ENCODE measurements around the gene DKK3. TPM values are rescaled to one million over a fixed set of nuclear protein-coding genes. Genes with fewer than 3 reads are reported as not detected.

The DKK3 gene
- polyA plus RNA-seq (2013, experiment 1 of 4): 16.7 TPM
- 14.9 TPM for polyA plus RNA-seq (2013, experiment 2 of 4)
- polyA plus RNA-seq (2013, experiment 3 of 4): 16.7 TPM
- 19.0 TPM for polyA plus RNA-seq (2013, experiment 4 of 4)

- peak within 1 kb of the TSS; percentile 58 for H3K4me3 ChIP-seq (ENCODE audit: insufficient read depth, low read depth, low read length)
- no peaks in the 10 kb centered on the region for H3K4me1 ChIP-seq (ENCODE audit: control insufficient read depth, insufficient read depth, low read length)
- peaks cover 37% of the 10 kb centered on the region for H3K27me3 ChIP-seq (ENCODE audit: control insufficient read depth, insufficient read depth, low read length, poor library complexity, severe bottlenecking)
- no peaks in the 10 kb centered on the region for H3K9me3 ChIP-seq (ENCODE audit: control insufficient read depth, low read length)
- H3K27ac ChIP-seq (ENCODE audit: insufficient read depth, low read depth, low read length, poor library complexity, severe bottlenecking): no peak within 1 kb of the TSS
- whole genome bisulfite sequencing, 2 experiments: 6 to 7% methylated on average over 70 to 71 of the region's 71 CpGs
- H3K36me3 ChIP-seq (ENCODE audit: control insufficient read depth, insufficient read depth, low read length): no peaks in the 10 kb centered on the region
Measured at GRCh38 chr11:12007769-12008737, at the start of gene DKK3. DKK3 (minus strand) TSS chr11:12008626; CDS start chr11:12008582, 44 bp downstream.

GRCh38 chr11:12057299-12057980 lies 49.0 kb upstream of the DKK3 start:
- no peak overlapping the region for H3K27ac ChIP-seq (ENCODE audit: insufficient read depth, low read depth, low read length, poor library complexity, severe bottlenecking)
- WGBS, 2 experiments: 96% methylated on average over 8 of the region's 8 CpGs
- H3K36me3 ChIP-seq (ENCODE audit: control insufficient read depth, insufficient read depth, low read length): no peaks in the 10 kb centered on the region

GRCh38 chr11:12056119-12056518 lies 47.7 kb upstream of the DKK3 start:
- no peaks in the 10 kb centered on the region for H3K36me3 ChIP-seq (ENCODE audit: control insufficient read depth, insufficient read depth, low read length)
- 77 to 88% methylated on average over 3 of the region's 3 CpGs for WGBS, 2 experiments
- H3K4me1 ChIP-seq (ENCODE audit: control insufficient read depth, insufficient read depth, low read length): no peaks in the 10 kb centered on the region
- no peak overlapping the region for H3K27ac ChIP-seq (ENCODE audit: insufficient read depth, low read depth, low read length, poor library complexity, severe bottlenecking)
- H3K27me3 ChIP-seq (ENCODE audit: control insufficient read depth, insufficient read depth, low read length, poor library complexity, severe bottlenecking): no peaks in the 10 kb centered on the region
- no peak overlapping the region for H3K4me3 ChIP-seq (ENCODE audit: insufficient read depth, low read depth, low read length)
- H3K9me3 ChIP-seq (ENCODE audit: control insufficient read depth, low read length): no peaks in the 10 kb centered on the region

More at GRCh38 chr11:12057299-12057980, 49.0 kb upstream of the DKK3 start:
- no peaks in the 10 kb centered on the region for H3K4me1 ChIP-seq (ENCODE audit: control insufficient read depth, insufficient read depth, low read length)
- no peaks in the 10 kb centered on the region for H3K27me3 ChIP-seq (ENCODE audit: control insufficient read depth, insufficient read depth, low read length, poor library complexity, severe bottlenecking)
- no peak overlapping the region for H3K4me3 ChIP-seq (ENCODE audit: insufficient read depth, low read depth, low read length)
- no peaks in the 10 kb centered on the region for H3K9me3 ChIP-seq (ENCODE audit: control insufficient read depth, low read length)

- no peaks in the 10 kb centered on the region for H3K36me3 ChIP-seq (ENCODE audit: control insufficient read depth, insufficient read depth, low read length)
- H3K27ac ChIP-seq (ENCODE audit: insufficient read depth, low read depth, low read length, poor library complexity, severe bottlenecking): no peak overlapping the region
- H3K9me3 ChIP-seq (ENCODE audit: control insufficient read depth, low read length): no peaks in the 10 kb centered on the region
- no peak overlapping the region for H3K4me3 ChIP-seq (ENCODE audit: insufficient read depth, low read depth, low read length)
- no peaks in the 10 kb centered on the region for H3K27me3 ChIP-seq (ENCODE audit: control insufficient read depth, insufficient read depth, low read length, poor library complexity, severe bottlenecking)
- 81 to 87% methylated on average over 4 of the region's 4 CpGs for WGBS, 2 experiments
- H3K4me1 ChIP-seq (ENCODE audit: control insufficient read depth, insufficient read depth, low read length): no peaks in the 10 kb centered on the region
Measured at GRCh38 chr11:12053606-12054361, 45.4 kb upstream of the DKK3 start.

GRCh38 chr11:12052676-12053605 lies 44.5 kb upstream of the DKK3 start:
- H3K4me1 ChIP-seq (ENCODE audit: control insufficient read depth, insufficient read depth, low read length): no peaks in the 10 kb centered on the region
- WGBS, 2 experiments: 92 to 94% methylated on average over 15 of the region's 15 CpGs

GRCh38 chr11:12051287-12051662 lies 42.8 kb upstream of the DKK3 start:
- Histone ChIP-seq H3K9me3 (ENCODE audit: control insufficient read depth, low read length) (no peaks in the 10 kb centered on the region), H3K27me3 (ENCODE audit: control insufficient read depth, insufficient read depth, low read length, poor library complexity, severe bottlenecking) (no peaks in the 10 kb centered on the region), H3K27ac (ENCODE audit: insufficient read depth, low read depth, low read length, poor library complexity, severe bottlenecking) (no peak overlapping the region), H3K36me3 (ENCODE audit: control insufficient read depth, insufficient read depth, low read length) (no peaks in the 10 kb centered on the region), H3K4me3 (ENCODE audit: insufficient read depth, low read depth, low read length) (no peak overlapping the region), H3K4me1 (ENCODE audit: control insufficient read depth, insufficient read depth, low read length) (no peaks in the 10 kb centered on the region)
- WGBS, 2 experiments: 89% methylated on average over 5 to 6 of the region's 6 CpGs

More at GRCh38 chr11:12052676-12053605, 44.5 kb upstream of the DKK3 start:
- no peak overlapping the region for H3K4me3 ChIP-seq (ENCODE audit: insufficient read depth, low read depth, low read length)
- H3K27ac ChIP-seq (ENCODE audit: insufficient read depth, low read depth, low read length, poor library complexity, severe bottlenecking): no peak overlapping the region
- H3K27me3 ChIP-seq (ENCODE audit: control insufficient read depth, insufficient read depth, low read length, poor library complexity, severe bottlenecking): no peaks in the 10 kb centered on the region
- no peaks in the 10 kb centered on the region for H3K9me3 ChIP-seq (ENCODE audit: control insufficient read depth, low read length)
- H3K36me3 ChIP-seq (ENCODE audit: control insufficient read depth, insufficient read depth, low read length): no peaks in the 10 kb centered on the region

DNA sequence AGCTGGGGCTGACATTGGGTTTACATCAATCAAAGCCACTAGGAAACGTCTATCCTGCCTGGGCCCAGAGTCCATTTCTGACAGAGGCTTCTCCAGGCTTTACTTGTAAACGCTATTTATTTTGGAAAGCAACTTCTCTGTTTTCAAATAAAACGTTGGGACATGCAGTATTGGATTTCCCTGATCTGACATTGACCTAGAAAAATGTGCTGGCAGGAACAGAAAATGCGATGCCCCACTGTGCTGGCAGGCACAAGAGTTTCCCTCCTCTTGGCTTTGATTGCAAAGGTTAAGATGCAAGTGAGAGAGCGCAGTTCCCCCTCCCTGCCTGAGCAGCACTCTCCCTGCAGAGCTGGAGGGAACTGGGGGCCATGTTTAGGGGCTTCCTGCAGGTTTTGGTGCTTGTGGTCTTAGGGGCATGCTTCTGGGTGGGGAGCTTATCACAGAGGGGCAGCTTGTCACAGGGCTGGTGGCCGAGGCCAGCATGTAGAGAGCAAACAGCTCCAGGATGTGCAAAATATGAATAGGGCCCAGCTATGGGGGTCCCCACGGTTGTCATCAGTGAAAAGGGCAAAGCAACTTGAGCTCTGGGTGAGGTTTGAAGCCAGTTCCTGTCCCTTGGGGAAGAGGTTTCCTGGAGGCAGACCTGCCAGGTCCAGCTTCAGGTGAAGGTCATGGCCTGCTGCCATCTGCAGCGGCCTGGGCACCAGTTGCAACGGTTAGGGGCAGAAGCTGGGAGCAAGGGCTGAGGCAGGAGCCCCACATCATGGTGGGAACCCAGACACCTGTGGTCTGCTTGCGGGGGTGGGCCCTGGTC lies 42.3 kb upstream of the DKK3 start:
- WGBS, 2 experiments: 71 to 74% methylated on average over 10 of the region's 10 CpGs
- H3K27me3 ChIP-seq (ENCODE audit: control insufficient read depth, insufficient read depth, low read length, poor library complexity, severe bottlenecking): no peaks in the 10 kb centered on the region

GRCh38 chr11:12048936-12049790 lies 40.7 kb upstream of the DKK3 start:
- 94% methylated on average over 18 of the region's 18 CpGs for WGBS, 2 experiments

More for the DNA sequence above, 42.3 kb upstream of the DKK3 start:
- H3K27ac ChIP-seq (ENCODE audit: insufficient read depth, low read depth, low read length, poor library complexity, severe bottlenecking): no peak overlapping the region
- H3K4me1 ChIP-seq (ENCODE audit: control insufficient read depth, insufficient read depth, low read length): no peaks in the 10 kb centered on the region
- H3K9me3 ChIP-seq (ENCODE audit: control insufficient read depth, low read length): no peaks in the 10 kb centered on the region
- H3K36me3 ChIP-seq (ENCODE audit: control insufficient read depth, insufficient read depth, low read length): no peaks in the 10 kb centered on the region
- H3K4me3 ChIP-seq (ENCODE audit: insufficient read depth, low read depth, low read length): no peak overlapping the region

More at GRCh38 chr11:12048936-12049790, 40.7 kb upstream of the DKK3 start:
- Histone ChIP-seq H3K4me3 (ENCODE audit: insufficient read depth, low read depth, low read length) (no peak overlapping the region), H3K4me1 (ENCODE audit: control insufficient read depth, insufficient read depth, low read length) (no peaks in the 10 kb centered on the region), H3K27ac (ENCODE audit: insufficient read depth, low read depth, low read length, poor library complexity, severe bottlenecking) (no peak overlapping the region), H3K27me3 (ENCODE audit: control insufficient read depth, insufficient read depth, low read length, poor library complexity, severe bottlenecking) (no peaks in the 10 kb centered on the region), H3K36me3 (ENCODE audit: control insufficient read depth, insufficient read depth, low read length) (no peaks in the 10 kb centered on the region), H3K9me3 (ENCODE audit: control insufficient read depth, low read length) (no peaks in the 10 kb centered on the region)
